OCI-LY1 (cell line): Measurements from ENCODE around the gene PLEKHA7.

ENCODE experiments used
- H2AFZ ChIP-seq: fragments of 200-600 bp; sonication (generic), shearing (Covaris generic); 2 replicates; pipeline ENCODE4 v1.6.0; 2014; ENCODE audit warnings: antibody characterized with exemption, mild to moderate bottlenecking, low read length
- H3F3A ChIP-seq: fragments of 200-600 bp; sonication (generic), shearing (Covaris generic); 2 replicates; pipeline ENCODE4 v1.6.0; 2014; ENCODE audit warnings: mild to moderate bottlenecking, antibody characterized with exemption, low read length, moderate library complexity; ENCODE audit not compliant: insufficient read depth
- H3K27ac ChIP-seq: fragments of 200-600 bp; sonication (generic); 2 replicates; pipeline ENCODE4 v1.5.1; 2014; ENCODE audit warnings: low read length, mixed run types, mild to moderate bottlenecking, low read depth; ENCODE audit not compliant: poor library complexity, severe bottlenecking
- H3K27me3 ChIP-seq: fragments of 200-600 bp; sonication (generic); 2 replicates; pipeline ENCODE4 v1.6.0; 2014; ENCODE audit warnings: antibody characterized with exemption, mild to moderate bottlenecking, low read length, moderate library complexity; ENCODE audit not compliant: insufficient read depth
- H3K36me3 ChIP-seq: fragments of 200-600 bp; sonication (generic); 2 replicates; pipeline ENCODE4 v1.6.1; 2014; ENCODE audit warnings: mild to moderate bottlenecking, antibody characterized with exemption, low read length, moderate library complexity, mixed read lengths; ENCODE audit not compliant: insufficient read depth
- H3K4me1 ChIP-seq: fragments of 200-600 bp; sonication (generic); 2 replicates; pipeline ENCODE4 v1.5.1; 2014; ENCODE audit warnings: mild to moderate bottlenecking, low read length, moderate library complexity; ENCODE audit not compliant: insufficient read depth, severe bottlenecking
- H3K4me2 ChIP-seq: fragments of 200-600 bp; sonication (generic), shearing (Covaris generic); 2 replicates; pipeline ENCODE4 v1.6.1; 2014; ENCODE audit warnings: low read length
- H3K4me3 ChIP-seq: fragments of 200-600 bp; sonication (generic); 2 replicates; pipeline ENCODE4 v1.5.1; 2014; ENCODE audit warnings: low read length, low read depth, mild to moderate bottlenecking, mixed read lengths; ENCODE audit not compliant: poor library complexity, severe bottlenecking
- H3K79me2 ChIP-seq: fragments of 200-600 bp; shearing (Covaris generic); 2 replicates; pipeline ENCODE4 v1.6.1; 2016; ENCODE audit warnings: mixed run types, low read length, mixed read lengths; ENCODE audit not compliant: insufficient read depth
- H3K9ac ChIP-seq: fragments of 200-600 bp; sonication (generic), shearing (Covaris generic); 2 replicates; pipeline ENCODE4 v1.6.1; 2014; ENCODE audit warnings: mild to moderate bottlenecking, low read length, mixed read lengths
- H3K9me2 ChIP-seq: fragments of 200-600 bp; sonication (generic), shearing (Covaris generic); 2 replicates; pipeline ENCODE4 v1.6.1; 2014; ENCODE audit warnings: low read depth, mild to moderate bottlenecking, low read length, mixed read lengths
- H3K9me3 ChIP-seq: fragments of 200-600 bp; shearing (Covaris generic); 2 replicates; pipeline ENCODE4 v1.6.1; 2014; ENCODE audit warnings: low read length, mixed read lengths
- H4K20me1 ChIP-seq: fragments of 200-600 bp; sonication (generic), shearing (Covaris generic); 2 replicates; pipeline ENCODE4 v1.6.0; 2016; ENCODE audit warnings: mild to moderate bottlenecking, low read length; ENCODE audit not compliant: insufficient read depth
- CTCF ChIP-seq: fragments of 200-600 bp; sonication (generic), shearing (Covaris generic); IDR thresholded peaks from 2 replicates; pipeline ENCODE4 v1.5.1; 2017; ENCODE audit warnings: mild to moderate bottlenecking, antibody characterized with exemption, low read length, moderate library complexity, mixed read lengths
- EZH2 ChIP-seq: fragments of 200-600 bp; sonication (generic), shearing (Covaris generic); IDR thresholded peaks from 2 replicates; pipeline ENCODE4 v1.8.0; 2017; ENCODE audit warnings: borderline replicate concordance, mixed run types, mild to moderate bottlenecking, antibody characterized with exemption, low read length, moderate library complexity, mixed read lengths

Gene PLEKHA7

GRCh38 chr11:16926883-16927626, 87.2 kb downstream of the PLEKHA7 start:
- Histone ChIP-seq H3K4me1 (no peaks in the 10 kb centered on the region), H3K9me2 (no peaks in the 10 kb centered on the region), H3K27ac (no peak overlapping the region), H3K9ac (no peak overlapping the region), H4K20me1 (no peaks in the 10 kb centered on the region), H3K27me3 (0 out of 2 replicates have a peak, but pooled peaks cover 3% of the 10 kb centered on the region), H3K9me3 (no peaks in the 10 kb centered on the region), H2AFZ (no peak overlapping the region), H3F3A (no peaks in the 10 kb centered on the region), H3K4me3 (no peak overlapping the region), H3K36me3 (no peaks in the 10 kb centered on the region), H3K4me2 (no peak overlapping the region), H3K79me2 (no peaks in the 10 kb centered on the region)
- TF ChIP-seq CTCF (no peak), EZH2 (no peak)

GRCh38 chr11:16925561-16926065, 88.6 kb downstream of the PLEKHA7 start:
- no peaks in the 10 kb centered on the region for H3K36me3 ChIP-seq
- no peak overlapping the region for H2AFZ ChIP-seq
- H3K27me3 ChIP-seq = 0 out of 2 replicates have a peak, but pooled peaks cover 3% of the 10 kb centered on the region
- no peak overlapping the region for H3K4me3 ChIP-seq
- no peaks in the 10 kb centered on the region for H3K79me2 ChIP-seq
- no peaks in the 10 kb centered on the region for H3K4me1 ChIP-seq
- H3K27ac ChIP-seq = no peak overlapping the region
- H4K20me1 ChIP-seq = no peaks in the 10 kb centered on the region
- H3F3A ChIP-seq = no peaks in the 10 kb centered on the region
- no peak for TF ChIP-seq EZH2
- TF ChIP-seq CTCF = no peak
- no peak overlapping the region for H3K9ac ChIP-seq
- H3K4me2 ChIP-seq = no peak overlapping the region
- H3K9me2 ChIP-seq = no peaks in the 10 kb centered on the region
- H3K9me3 ChIP-seq = no peaks in the 10 kb centered on the region

- Histone ChIP-seq H3K4me1 (no peaks in the 10 kb centered on the region), H3K4me3 (no peak overlapping the region), H3K27ac (no peak overlapping the region), H3K27me3 (0 out of 2 replicates have a peak, but pooled peaks cover 3% of the 10 kb centered on the region), H3K9me3 (no peaks in the 10 kb centered on the region), H3K9me2 (no peaks in the 10 kb centered on the region), H3F3A (no peaks in the 10 kb centered on the region), H3K36me3 (no peaks in the 10 kb centered on the region), H3K79me2 (no peaks in the 10 kb centered on the region), H2AFZ (no peak overlapping the region), H3K9ac (no peak overlapping the region), H4K20me1 (no peaks in the 10 kb centered on the region), H3K4me2 (no peak overlapping the region)
- TF ChIP-seq EZH2 (no peak), CTCF (no peak)
Measured at GRCh38 chr11:16924826-16925560, 89.2 kb downstream of the PLEKHA7 start.
